ELR (cell line): ENCODE measurements around the gene COA7.
"Not testable (repeated sequence)": the region's sequence is repeated elsewhere in the genome, so short reads cannot be mapped to it uniquely, and the experiment has no call there.

Experiments used
- DNase-seq: peaks from one replicate; pipeline ENCODE4 v3.0.0-alpha.2; 2015; ENCODE audit warnings: low read depth

The COA7 gene

DNA sequence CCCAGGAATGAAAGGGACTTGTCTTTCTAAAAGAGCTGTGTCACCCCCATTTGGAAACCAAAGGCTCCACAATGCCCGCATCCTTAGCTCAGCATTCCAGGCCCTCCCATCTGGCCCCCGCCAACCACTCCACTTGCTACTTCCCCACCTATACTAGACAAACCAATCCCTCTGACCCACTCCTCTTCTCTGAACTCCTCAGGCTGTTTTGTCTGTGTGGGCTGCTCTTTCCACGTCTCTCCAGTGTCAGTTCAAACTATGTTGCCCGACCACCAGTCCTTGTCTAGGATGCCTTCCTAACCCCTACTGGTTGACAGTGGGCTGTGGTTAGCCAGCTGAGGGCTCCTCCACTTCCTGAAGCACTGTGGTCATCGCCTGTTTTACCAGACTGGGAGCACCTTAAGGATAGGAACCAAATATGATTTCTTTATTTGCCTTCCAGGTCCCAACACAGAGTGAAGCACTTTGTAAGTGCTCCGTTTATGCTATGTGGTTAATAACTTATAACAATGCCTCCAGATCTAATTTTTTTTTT is 8.1 kb upstream of the COA7 start:
- DNase-seq, result no peak

GRCh38 chr1:52702886-52703787 is 5.0 kb upstream of the COA7 start:
- peak; percentile 93 for DNase-seq

- DNase-seq, result no peak
These were observed 2.5 kb downstream of the COA7 start for GRCh38 chr1:52695627-52696026.

- no peak for DNase-seq
These were observed 4.3 kb downstream of the COA7 start for GRCh38 chr1:52693843-52694242.

DNA sequence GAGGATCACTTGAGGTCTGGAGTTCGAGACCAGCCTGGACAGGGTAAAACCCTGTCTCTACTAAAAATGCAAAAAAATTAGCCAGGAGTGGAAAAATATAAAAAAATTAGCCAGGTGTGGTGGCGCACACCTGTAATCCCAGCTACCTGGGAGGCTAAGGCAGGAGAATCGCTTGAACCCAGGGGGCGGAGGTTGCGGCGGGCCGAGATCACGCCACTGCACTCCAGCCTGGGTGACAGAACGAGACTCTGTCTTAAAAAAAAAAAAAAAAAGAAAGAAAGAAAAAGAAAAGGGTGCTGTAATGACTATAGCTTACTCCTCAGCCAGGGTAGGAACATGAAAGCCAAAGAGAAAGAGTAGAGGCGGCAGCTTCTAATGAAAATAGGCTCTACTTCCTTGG is 4.8 kb downstream of the COA7 start:
- not testable (repeated sequence) for DNase-seq

- DNase-seq, result no peak
These were observed 5.5 kb downstream of the COA7 start for GRCh38 chr1:52692697-52693096.

GRCh38 chr1:52691821-52692220 is 6.3 kb downstream of the COA7 start:
- DNase-seq, result peak; percentile 30

- no peak for DNase-seq
These were observed 11.3 kb downstream of the COA7 start for GRCh38 chr1:52686830-52687229.

GRCh38 chr1:52686261-52686751 is 11.8 kb downstream of the COA7 start:
- DNase-seq, result peak; percentile 70

DNA sequence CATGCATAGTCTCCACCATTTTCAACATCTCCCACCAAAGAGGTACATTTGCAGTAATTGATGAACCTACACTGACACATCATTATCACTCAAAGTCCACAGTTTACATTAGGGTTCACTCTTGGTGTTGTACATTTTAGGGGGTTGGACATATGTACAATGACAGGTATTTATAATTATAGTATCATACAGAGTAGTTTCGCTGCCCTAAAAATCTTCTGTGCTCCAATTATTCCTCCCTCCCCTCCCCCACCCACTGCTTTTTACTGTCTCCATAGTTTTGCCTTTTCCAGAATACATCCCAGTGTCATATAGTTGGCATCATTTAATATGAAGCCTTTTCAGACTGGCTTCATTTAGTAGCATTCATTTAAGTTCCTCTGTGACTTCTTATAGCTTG is 13.6 kb downstream of the COA7 start:
- DNase-seq, result no peak

DNA sequence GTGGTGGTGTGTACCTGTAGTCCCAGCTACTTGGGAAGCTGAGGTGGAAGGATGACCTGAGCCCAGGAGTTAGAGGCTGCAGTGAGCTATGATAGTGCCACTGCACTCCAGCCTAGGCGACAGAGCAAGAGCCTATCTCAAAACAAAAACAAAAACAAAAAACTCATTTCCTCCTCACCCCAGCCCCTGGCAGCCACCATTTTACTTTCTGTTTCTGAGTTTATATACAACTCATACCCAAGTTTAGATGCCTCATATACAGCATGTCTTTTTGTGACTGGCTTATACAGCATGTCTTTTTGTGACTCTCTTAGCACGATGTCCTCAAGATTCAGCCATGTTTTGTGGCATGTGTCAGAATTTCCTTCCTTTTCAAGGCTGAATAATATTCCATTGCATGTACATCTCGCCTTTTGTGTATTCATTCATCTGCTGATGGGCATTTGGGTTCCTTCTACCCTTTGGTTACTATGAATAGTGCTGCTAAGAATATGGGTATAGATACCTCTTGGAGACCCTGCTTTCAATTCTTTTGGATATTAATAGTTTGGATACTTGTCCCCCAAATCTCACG is 14.7 kb downstream of the COA7 start:
- DNase-seq, result no peak

- DNase-seq, result no peak
These were observed 17.0 kb downstream of the COA7 start for GRCh38 chr1:52681136-52681535.

- no peak for DNase-seq
These were observed 17.8 kb downstream of the COA7 start for GRCh38 chr1:52680353-52680752.

DNA sequence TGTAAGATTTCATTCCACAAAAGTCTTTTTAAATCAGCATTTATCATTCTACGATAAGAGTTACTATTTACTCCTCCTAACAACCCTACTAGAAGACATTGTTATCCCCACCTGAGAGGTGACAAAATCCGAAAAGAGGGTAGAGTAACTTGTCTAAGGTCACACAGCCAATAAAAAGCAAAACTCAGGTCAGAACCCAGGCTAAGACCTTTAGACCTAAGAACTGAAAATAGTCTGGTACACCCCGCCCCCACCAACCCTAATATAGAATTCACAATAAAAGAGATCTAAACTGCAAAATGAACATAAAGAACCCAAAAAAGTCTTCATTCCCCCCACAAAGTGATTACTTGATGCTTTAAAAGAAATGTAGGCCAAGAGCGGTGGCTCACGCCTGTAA is 18.6 kb downstream of the COA7 start:
- no peak for DNase-seq

DNA sequence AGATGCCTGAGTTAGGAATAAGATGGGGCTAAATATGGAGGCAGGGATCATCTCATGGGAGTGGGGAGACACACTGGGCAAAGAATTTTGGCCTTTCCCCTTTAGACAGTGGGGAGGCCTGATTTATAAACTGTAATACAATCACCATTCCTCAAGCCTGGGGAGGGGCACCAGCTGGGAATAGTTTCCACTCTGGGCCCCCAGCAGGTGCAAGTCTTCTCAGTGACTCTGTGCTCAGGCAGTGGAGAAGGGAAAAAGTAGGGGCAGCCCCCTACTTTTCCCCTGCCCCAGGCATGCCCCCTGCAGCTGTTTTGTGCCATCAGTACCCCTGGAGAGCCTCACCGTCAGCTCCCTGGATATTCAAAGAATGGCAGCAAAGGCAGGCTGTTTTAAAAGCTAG is 19.1 kb downstream of the COA7 start:
- no peak for DNase-seq

DNA sequence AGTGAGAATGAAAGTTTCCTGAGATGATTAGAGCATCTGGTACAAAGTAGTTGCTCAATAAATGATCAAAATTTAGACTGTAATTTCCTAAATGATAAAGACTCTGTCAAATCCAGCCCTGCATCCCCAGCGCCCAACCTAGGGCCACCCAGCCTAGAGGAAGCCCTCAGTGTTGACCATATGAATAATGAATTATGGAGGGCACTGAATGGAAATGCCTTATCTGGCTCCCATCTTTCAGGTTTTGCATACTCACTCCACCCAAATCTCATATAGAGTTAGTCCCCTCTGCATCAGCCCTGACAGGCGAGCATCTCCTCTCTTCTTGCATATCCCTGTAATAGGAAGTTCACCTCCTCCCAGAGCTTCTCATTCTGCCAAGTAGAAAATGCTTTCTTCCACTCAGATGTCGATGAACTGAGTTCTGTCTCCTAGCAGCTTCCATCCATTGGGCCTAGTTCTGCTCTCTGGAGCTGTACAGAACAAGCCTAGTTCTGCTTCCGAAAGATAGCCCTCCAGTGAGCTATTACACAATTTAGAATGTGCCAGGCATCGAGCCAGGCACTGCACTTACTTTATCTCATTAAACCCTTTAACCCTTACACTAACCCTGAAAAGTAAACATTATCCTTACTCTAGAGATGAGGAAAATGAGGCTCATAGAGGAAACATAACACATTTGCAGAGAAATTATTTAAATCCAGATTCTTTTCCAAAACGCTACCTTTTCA is 20.9 kb downstream of the COA7 start:
- DNase-seq, result no peak

GRCh38 chr1:52676249-52676903 is 21.8 kb downstream of the COA7 start:
- DNase-seq, result no peak

GRCh38 chr1:52674497-52675384 is 23.4 kb downstream of the COA7 start:
- DNase-seq, result peak; percentile 24

GRCh38 chr1:52673513-52673912 is 24.6 kb downstream of the COA7 start:
- DNase-seq, result no peak

DNA sequence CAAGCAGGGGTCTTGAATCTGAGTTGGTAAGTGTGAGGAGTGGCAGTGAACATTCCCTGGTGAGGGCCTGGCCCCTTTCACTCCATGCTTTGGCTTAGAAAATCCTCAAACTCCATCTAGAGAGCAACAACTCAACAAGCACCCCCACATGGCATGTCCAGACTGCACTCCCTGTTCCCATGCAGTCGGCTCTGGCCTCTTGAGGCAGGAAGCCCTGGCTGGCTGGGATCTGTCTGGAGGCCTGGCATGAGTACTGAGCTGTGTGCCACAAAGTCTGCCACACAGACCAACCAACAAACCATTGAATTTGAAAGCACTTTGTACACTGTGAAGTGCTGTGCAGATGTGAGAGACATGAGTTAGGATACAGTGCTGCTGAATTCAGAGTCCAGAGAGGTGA is 25.2 kb downstream of the COA7 start:
- DNase-seq, result no peak

- no peak for DNase-seq
These were observed 27.5 kb downstream of the COA7 start for GRCh38 chr1:52670604-52671003.
